Stimulated activated CD4-positive, alpha-beta T cell treated with anti-CD3 and anti-CD28 coated beads, TNF-alpha, amount 100 ng/mL, for 24 hours (primary cell): ENCODE data around the gene MUC5B.
"Not testable (repeated sequence)": the region's sequence is repeated elsewhere in the genome, so short reads cannot be mapped to it uniquely, and the experiment has no call there.

Experiments used
- DNase-seq, 3 experiments: peaks; one replicate each; pipeline ENCODE4 v3.0.0-alpha.2; 2020; ENCODE audit warnings: low read depth in 3 of 3

The MUC5B gene

GRCh38 chr11:1222491-1223345, at the start of gene MUC5B:
Gene MUC5B (plus strand): TSS chr11:1223066. CDS start chr11:1223124, 58 bp downstream.
- DNase-seq, result no peak

- not testable (repeated sequence) for DNase-seq
These were observed 49.5 kb upstream of the MUC5B start for GRCh38 chr11:1173396-1173795.

GRCh38 chr11:1174441-1175370, 48.2 kb upstream of the MUC5B start:
- no peak for DNase-seq

DNA sequence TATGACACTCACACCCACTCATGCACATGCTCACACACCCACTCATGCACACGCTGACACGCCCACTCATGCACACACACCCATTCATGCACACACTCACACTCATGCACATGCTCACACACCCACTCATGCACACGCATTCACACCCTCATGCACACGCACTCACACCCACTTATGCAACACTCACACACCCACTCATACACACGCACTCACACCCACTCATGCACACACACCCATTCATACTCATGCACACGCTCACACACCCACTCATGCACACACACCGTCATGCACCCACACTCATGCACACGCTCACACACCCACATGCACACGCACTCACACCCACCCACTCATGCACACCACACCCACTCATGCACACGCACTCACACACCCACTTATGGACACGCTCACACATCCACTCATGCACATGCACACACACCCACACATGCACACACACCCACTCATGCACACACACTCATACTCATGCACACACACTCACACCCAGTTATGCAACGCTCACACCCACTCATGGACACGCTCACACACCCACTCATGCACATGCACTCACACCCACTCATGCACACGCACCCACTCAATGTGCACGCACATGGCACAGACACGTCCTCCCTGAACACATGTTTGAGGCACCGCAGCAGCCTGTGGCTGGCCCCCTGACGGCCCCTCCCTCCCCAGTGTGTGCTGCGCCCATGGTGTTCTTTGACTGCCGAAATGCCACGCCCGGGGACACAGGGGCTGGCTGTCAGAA, 47.2 kb upstream of the MUC5B start:
- no peak for DNase-seq

- no peak for DNase-seq
These were observed 46.4 kb upstream of the MUC5B start for GRCh38 chr11:1176224-1177019.

- no peak for DNase-seq
These were observed 45.7 kb upstream of the MUC5B start for GRCh38 chr11:1177020-1177770.

DNA sequence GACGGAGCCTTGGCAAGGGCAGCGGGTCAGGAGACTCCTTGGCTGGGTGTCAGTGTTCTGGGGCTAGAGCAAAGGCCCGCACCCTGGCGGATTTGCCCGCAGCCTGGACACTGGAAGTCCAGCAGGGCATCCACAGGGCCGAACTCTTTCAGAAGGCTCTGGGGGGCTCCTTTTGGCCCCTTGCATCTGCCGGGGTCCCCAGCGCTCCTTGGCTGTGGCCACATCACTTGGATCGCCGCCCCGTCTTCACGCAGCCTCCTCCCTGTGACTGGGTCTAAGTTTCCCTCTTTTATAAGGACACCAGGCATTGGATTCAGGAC, 45.1 kb upstream of the MUC5B start:
- no peak for DNase-seq

DNA sequence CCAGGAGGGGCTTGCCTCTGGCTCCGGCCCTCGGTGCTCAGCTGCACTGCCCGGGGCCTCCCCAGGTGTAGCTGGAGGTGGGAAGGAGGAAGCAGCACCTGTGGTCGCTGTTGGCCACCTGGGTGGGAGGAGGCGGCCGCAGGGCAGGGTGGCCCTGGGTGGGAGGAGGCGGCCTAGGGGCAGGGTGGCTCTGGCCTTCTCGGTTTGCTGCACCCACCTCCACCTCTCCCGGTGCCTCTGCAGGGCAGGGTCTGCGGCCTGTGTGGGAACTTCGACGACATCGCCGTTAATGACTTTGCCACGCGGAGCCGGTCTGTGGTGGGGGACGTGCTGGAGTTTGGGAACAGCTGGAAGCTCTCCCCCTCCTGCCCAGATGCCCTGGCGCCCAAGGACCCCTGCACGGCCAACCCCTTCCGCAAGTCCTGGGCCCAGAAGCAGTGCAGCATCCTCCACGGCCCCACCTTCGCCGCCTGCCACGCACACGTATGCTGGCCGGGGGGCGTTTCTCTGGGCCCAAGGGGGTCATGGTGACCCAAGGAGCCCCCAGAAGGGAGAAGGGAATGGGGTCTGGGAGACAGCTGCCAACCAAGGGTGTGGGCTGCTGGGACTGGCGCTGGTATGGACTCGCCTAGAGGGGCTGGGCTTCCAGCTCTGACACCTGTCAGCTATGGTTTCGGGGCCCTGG, 44.5 kb upstream of the MUC5B start:
- DNase-seq, result no peak

DNA sequence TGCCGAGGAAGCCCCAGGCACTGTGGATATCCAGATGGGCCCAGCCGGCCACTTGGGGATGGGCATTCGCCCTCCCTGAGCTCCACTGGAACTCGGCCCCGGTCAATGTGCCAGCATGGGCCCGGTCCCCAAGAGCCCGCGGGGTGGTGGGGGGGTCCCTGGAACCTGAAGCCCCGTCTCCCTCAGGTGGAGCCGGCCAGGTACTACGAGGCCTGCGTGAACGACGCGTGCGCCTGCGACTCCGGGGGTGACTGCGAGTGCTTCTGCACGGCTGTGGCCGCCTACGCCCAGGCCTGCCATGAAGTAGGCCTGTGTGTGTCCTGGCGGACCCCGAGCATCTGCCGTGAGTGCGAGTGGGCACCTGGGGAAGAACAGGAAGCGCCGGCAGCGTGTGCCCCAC, 44.0 kb upstream of the MUC5B start:
- DNase-seq, result no peak

DNA sequence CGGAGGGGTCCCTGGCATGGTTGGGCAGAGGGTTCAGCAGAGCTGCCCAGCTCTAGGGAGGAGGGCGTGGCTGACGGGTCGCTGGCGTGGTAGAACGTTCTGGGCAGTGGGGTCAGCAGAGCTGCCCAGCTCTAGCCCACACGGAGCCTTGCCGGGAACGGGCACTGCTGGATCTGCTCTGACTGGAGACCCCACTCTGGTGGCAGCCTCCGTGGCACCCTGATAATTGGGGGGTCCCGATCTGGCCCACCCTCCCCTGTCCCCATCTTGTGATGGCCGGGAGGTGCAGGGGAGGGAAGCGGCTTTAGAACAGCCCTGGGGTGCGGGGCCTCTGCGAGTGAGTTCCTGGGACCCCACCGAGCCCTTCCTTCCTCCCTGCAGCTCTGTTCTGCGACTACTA, 43.2 kb upstream of the MUC5B start:
- DNase-seq, result no peak

DNA sequence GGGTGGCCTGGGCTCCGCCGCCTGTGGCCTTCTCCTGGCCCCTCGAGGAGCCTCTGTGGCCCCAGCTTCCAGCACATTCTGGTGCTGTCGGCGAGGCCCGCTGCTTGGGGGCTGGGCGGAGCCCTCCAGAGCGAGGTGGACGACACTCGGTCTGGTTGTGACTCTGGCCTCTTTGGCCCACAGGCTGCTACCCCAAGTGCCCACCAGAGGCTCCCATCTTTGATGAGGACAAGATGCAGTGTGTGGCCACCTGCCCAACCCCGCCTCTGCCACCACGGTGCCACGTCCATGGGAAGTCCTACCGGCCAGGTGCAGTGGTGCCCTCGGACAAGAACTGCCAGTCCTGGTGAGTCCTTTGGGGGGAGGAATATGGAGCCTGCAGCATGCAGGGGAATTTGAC, 42.7 kb upstream of the MUC5B start:
- DNase-seq, result no peak

- no peak for DNase-seq
These were observed 41.9 kb upstream of the MUC5B start for GRCh38 chr11:1180947-1181391.

- DNase-seq, result no peak
These were observed 41.4 kb upstream of the MUC5B start for GRCh38 chr11:1181420-1181819.

DNA sequence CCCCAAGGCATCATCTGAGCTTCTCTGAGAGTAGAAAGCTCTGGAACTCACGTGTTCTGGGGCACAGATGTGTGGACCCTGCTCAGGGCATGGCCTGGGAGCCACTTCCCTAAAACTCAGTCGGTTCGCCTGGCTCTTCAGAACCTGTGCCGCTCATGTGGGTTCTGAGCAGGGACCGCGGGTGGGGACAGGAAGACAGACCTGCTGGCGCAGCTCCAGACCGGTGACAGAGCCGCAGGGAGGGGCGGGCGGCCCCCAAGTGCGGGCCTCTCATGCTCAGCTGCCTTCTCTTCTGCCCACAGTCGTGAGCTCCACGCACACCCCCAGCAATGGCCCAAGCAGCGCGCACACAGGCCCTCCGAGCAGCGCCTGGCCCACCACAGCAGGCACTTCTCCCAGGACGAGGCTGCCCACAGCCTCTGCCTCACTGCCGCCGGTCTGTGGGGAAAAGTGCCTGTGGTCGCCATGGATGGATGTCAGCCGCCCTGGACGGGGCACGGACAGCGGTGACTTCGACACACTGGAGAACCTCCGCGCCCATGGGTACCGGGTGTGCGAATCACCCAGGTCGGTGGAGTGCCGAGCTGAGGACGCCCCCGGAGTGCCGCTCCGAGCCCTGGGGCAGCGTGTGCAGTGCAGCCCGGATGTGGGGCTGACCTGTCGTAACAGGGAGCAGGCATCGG, 40.9 kb upstream of the MUC5B start:
- DNase-seq, result peak in 1 of 3 experiments; percentile 15

DNA sequence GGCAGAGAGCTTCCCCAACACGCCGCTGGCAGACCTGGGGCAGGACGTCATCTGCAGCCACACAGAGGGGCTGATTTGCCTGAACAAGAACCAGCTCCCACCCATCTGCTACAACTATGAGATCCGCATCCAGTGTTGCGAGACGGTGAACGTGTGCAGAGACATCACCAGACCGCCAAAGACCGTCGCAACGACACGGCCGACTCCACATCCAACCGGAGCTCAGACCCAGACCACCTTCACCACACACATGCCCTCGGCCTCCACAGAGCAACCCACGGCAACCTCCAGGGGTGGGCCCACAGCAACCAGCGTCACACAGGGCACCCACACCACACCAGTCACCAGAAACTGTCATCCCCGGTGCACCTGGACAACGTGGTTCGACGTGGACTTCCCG, 38.7 kb upstream of the MUC5B start:
- not testable (repeated sequence) for DNase-seq

GRCh38 chr11:1188451-1189130, 34.3 kb upstream of the MUC5B start:
- not testable (repeated sequence) for DNase-seq

GRCh38 chr11:1189816-1190215, 33.0 kb upstream of the MUC5B start:
- not testable (repeated sequence) for DNase-seq

DNA sequence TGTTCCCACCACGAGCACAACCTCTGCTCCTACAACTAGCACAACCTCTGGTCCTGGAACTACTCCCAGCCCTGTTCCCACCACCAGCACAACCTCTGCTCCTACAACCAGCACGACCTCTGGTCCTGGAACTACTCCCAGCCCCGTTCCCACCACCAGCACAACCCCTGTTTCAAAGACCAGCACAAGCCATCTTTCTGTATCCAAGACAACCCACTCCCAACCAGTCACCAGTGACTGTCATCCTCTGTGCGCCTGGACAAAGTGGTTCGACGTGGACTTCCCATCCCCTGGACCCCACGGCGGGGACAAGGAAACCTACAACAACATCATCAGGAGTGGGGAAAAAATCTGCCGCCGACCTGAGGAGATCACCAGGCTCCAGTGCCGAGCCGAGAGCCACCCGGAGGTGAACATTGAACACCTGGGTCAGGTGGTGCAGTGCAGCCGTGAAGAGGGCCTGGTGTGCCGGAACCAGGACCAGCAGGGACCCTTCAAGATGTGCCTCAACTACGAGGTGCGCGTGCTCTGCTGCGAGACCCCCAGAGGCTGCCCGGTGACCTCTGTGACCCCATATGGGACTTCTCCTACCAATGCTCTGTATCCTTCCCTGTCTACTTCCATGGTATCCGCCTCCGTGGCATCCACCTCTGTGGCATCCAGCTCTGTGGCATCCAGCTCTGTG, 30.9 kb upstream of the MUC5B start:
- DNase-seq, result not testable (repeated sequence)
